ENCODE data around the gene MED27. TPM values are rescaled to one million over a fixed set of nuclear protein-coding genes. Genes with fewer than 3 reads are reported as not detected.

MED27 gene
- total and polyA plus RNA-seq, 2 of the 4 experiments (the other 2 are of a cell fraction), result 50.2 to 63.4 TPM

- peaks cover 48 to 79% of the 10 kb centered on the region in 2 experiments for H3K79me1 ChIP-seq (ENCODE audit: low read depth in 1 of 2, low read length in 2 of 2)
- peak overlapping the region; percentile 78 for H3K18ac ChIP-seq (ENCODE audit: low read depth, low read length)
- H3K4ac ChIP-seq (ENCODE audit: low read depth, low read length), result peak overlapping the region; percentile 96
- no peak overlapping the region for H2AFZ ChIP-seq (replicated peaks; ENCODE audit: low read length, poor library complexity)
- H3K9me3 ChIP-seq (ENCODE audit: control insufficient read depth, insufficient read depth, low read length), result no peaks in the 10 kb centered on the region
- H3K27ac ChIP-seq (ENCODE audit: insufficient read depth, low read length), result peak overlapping the region; percentile 44; the same call in 1 of the 2 replicates
- H2AK5ac ChIP-seq (ENCODE audit: low read depth, low read length), result peak overlapping the region; percentile 97
- H2BK15ac ChIP-seq (ENCODE audit: low read depth, low read length), result peak overlapping the region; percentile 100; the same call in 2 of the 3 replicates
- dilution Hi-C loops (cut with HindIII; ENCODE audit: low sequenced_read_pairs, unreplicated experiment) (no loop called here), in situ Hi-C loops (cut with MboI; ENCODE audit: low sequenced_read_pairs) (no loop called here), intact Hi-C loops (cut with micrococcal nuclease) (no loop called here)
- 100% methylated on average over 1 of the region's 3 CpGs; no CpG with 5 or more reads in 1 of the 2 experiments for WGBS, 2 experiments (ENCODE audit: extremely low coverage in 2 of 2, insufficient read length in 1 of 2)
- peak overlapping the region; percentile 98 for H2BK20ac ChIP-seq (ENCODE audit: low read depth, low read length)
- H4K8ac ChIP-seq (ENCODE audit: low read depth in 2 of 2, low read length in 2 of 2), result peak overlapping the region in 1 of 2 experiments; percentile 58; a peak in 3 of 4 replicates
- no peak for TF ChIP-seq FOS (IDR thresholded peaks at IDR 0.05; ENCODE audit: low read depth, low read length)
- no peak for TF ChIP-seq CEBPB (IDR thresholded peaks at IDR 0.05; ENCODE audit: low read depth, low read length)
- TF ChIP-seq POLR2A (IDR thresholded peaks at IDR 0.05; ENCODE audit: low read depth, low read length), result no peak
- no peak for TF ChIP-seq USF2 (IDR thresholded peaks at IDR 0.05; ENCODE audit: low read depth, low read length)
- no peak for TF ChIP-seq RCOR1 (IDR thresholded peaks at IDR 0.05; ENCODE audit: insufficient replicate concordance, low read length)
- no peak overlapping the region for H2AK9ac ChIP-seq (replicated peaks; ENCODE audit: low read depth, low read length, poor library complexity)
- H3K9ac ChIP-seq (ENCODE audit: low read depth, low read length), result no peak overlapping the region
- ChIA-PET POLR2A (ENCODE audit: unreplicated experiment) (no interaction called here), CTCF (interaction anchor here (0.5 kb wide), 1 partner anchor 43 kb away, joined by 3 read pairs; no protein-coding TSS in a partner anchor)
- no peak overlapping the region for H3K4me2 ChIP-seq (ENCODE audit: low read depth, low read length)
- peaks cover 20% of the 10 kb centered on the region for H3K4me1 ChIP-seq (ENCODE audit: control insufficient read depth, insufficient read depth, low read length)
- no peak for ATAC-seq (ENCODE audit: low read depth)
- H3K56ac ChIP-seq (ENCODE audit: extremely low read depth, insufficient read depth, low read length), result no peak overlapping the region
- peak overlapping the region; percentile 88 for H3K14ac ChIP-seq (replicated peaks; ENCODE audit: low read depth, low read length)
- peak overlapping the region; percentile 94; the same call in 1 of the 2 replicates for H3K23ac ChIP-seq (ENCODE audit: low read depth, low read length)
- peak overlapping the region; percentile 82 for H4K91ac ChIP-seq (ENCODE audit: insufficient read depth, low read depth, low read length)
- H3K36me3 ChIP-seq (ENCODE audit: control insufficient read depth, insufficient read depth, low read length), result no peaks in the 10 kb centered on the region
- peaks cover 22% of the 10 kb centered on the region for H3K9me1 ChIP-seq (ENCODE audit: insufficient read depth, low read length)
- H4K20me1 ChIP-seq (ENCODE audit: insufficient read depth, low read length), result peaks cover 5% of the 10 kb centered on the region; the same call in 1 of the 2 replicates
- no peaks in the 10 kb centered on the region for H3K27me3 ChIP-seq (ENCODE audit: control insufficient read depth, insufficient read depth, low read length)
- no TSS peak for BruUV-seq (replicated peaks)
- peak overlapping the region; percentile 79 for H2BK5ac ChIP-seq (ENCODE audit: low read depth, low read length, poor library complexity, severe bottlenecking)
- no peak overlapping the region for H3K4me3 ChIP-seq (ENCODE audit: insufficient read depth, low read depth, low read length)
- peak overlapping the region; percentile 85; the same call in 1 of the 2 replicates for H4K5ac ChIP-seq (ENCODE audit: low read depth, low read length)
- no peak for DNase-seq
- H2BK120ac ChIP-seq (ENCODE audit: low read depth, low read length), result peak overlapping the region; percentile 97
Observed at GRCh38 chr9:132043708-132044107, 36.0 kb downstream of the MED27 start.
